K562 (cell line): Measurements from ENCODE around the gene LBH. TPM values are rescaled to one million over a fixed set of nuclear protein-coding genes. Genes with fewer than 3 reads are reported as not detected.

Experiments
- ARID3A ChIP-seq: IDR thresholded peaks from 2 replicates; pipeline ENCODE4 v1.6.1; 2012; ENCODE audit warnings: low read depth, low read length, improper control_type of control experiment, borderline replicate concordance
- E2F1 ChIP-seq: sonication (generic); formaldehyde crosslinking; IDR thresholded peaks from 2 replicates; pipeline ENCODE4 v1.8.1; 2023; ENCODE audit warnings: mild to moderate bottlenecking, missing genetic modification reagents, moderate library complexity
- EZH2 ChIP-seq: IDR thresholded peaks from 2 replicates; pipeline ENCODE4 v1.6.1; 2012; ENCODE audit warnings: low read depth, mild to moderate bottlenecking, inconsistent platforms, low read length, borderline replicate concordance
- FOXA3 ChIP-seq, 2 experiments: fragments of 450-650 bp in 1 of 2; sonication (generic) in 1 of 2; formaldehyde crosslinking; IDR thresholded peaks in 1 of 2; conservative IDR thresholded peaks in 1 of 2; 2 replicates each; pipeline versions ENCODE4 v1.4.0 to v1.8.0; 2020 to 2022; ENCODE audit warnings: mild to moderate bottlenecking in 2 of 2, missing genetic modification reagents in 1 of 2
- GTF2B ChIP-seq: IDR thresholded peaks from 2 replicates; pipeline ENCODE4 v1.6.1; 2011; ENCODE audit not compliant: insufficient read length; ENCODE audit errors: extremely low read depth
- HCFC1 ChIP-seq: IDR thresholded peaks from 2 replicates; pipeline ENCODE4 v1.6.1; 2012; ENCODE audit warnings: low read depth, low read length, improper control_type of control experiment
- ILF3 ChIP-seq: fragments of 450-650 bp; IDR thresholded peaks from 2 replicates; pipeline ENCODE4 v1.6.1; 2018; ENCODE audit warnings: antibody characterized with exemption, mild to moderate bottlenecking, moderate library complexity, borderline replicate concordance
- NUFIP1 ChIP-seq: fragments of 450-650 bp; IDR thresholded peaks from 2 replicates; pipeline ENCODE4 v1.6.1; 2018; ENCODE audit not compliant: partially characterized antibody
- OTX1 ChIP-seq: fragments of 450-650 bp; formaldehyde crosslinking; IDR thresholded peaks from 2 replicates; pipeline ENCODE4 v1.4.0; 2022; ENCODE audit warnings: mild to moderate bottlenecking
- PHTF2 ChIP-seq: fragments of 250-450 bp; sonication (Bioruptor Pico); IDR thresholded peaks from 2 replicates; pipeline ENCODE4 v1.5.0; 2021; ENCODE audit warnings: mild to moderate bottlenecking
- PURB ChIP-seq: sonication (generic); formaldehyde crosslinking; IDR thresholded peaks from 2 replicates; pipeline ENCODE4 v1.9.0; 2021; ENCODE audit warnings: low read depth, mild to moderate bottlenecking, missing genetic modification reagents
- RBM17 ChIP-seq: fragments of 200-400 bp; formaldehyde crosslinking; IDR thresholded peaks from 2 replicates; pipeline ENCODE4 v1.6.1; 2017; ENCODE audit warnings: low read depth, mild to moderate bottlenecking, low read length, borderline replicate concordance
- ZNF121 ChIP-seq: sonication (generic); formaldehyde crosslinking; conservative IDR thresholded peaks from 2 replicates; pipeline ENCODE4 v1.8.0; 2022; ENCODE audit warnings: missing genetic modification reagents
- ZNF780A ChIP-seq: fragments of 250-450 bp; sonication (Bioruptor Pico); IDR thresholded peaks from 2 replicates; pipeline ENCODE4 v1.5.0; 2021; ENCODE audit warnings: mild to moderate bottlenecking
- polyA plus RNA-seq, 8 experiments: library from polyadenylated mRNA; depleted of rRNA in 4 of 8; stranded (reverse) in 5 of 8; unstranded in 3 of 8; fragments of >200 nt; fragmentation: Nextera tagmentation in 2 of 8; fragmentation: Illumina TruSeq in 1 of 8; extraction: Ambion mirVana in 2 of 8; extraction: Trizol in 1 of 8; gene quantifications; 2 replicates each; pipeline versions ENCODE4 v1.2.1 to v1.2.3, GENCODE V29; 2011 to 2014; ENCODE audit warnings: inconsistent platforms in 1 of 8, missing spikeins in 1 of 8
- total RNA-seq, 7 experiments: library from RNA; depleted of rRNA in 6 of 7; stranded (reverse); fragments of >200 nt in 6 of 7; fragmentation: Illumina TruSeq in 2 of 7; extraction: Trizol in 2 of 7; gene quantifications; 2 replicates each; pipeline versions ENCODE4 v1.2.1 to v1.2.3, GENCODE V29; 2011 to 2021; ENCODE audit warnings: low replicate concordance in 1 of 7

The LBH gene
- total and polyA plus RNA-seq, 9 of the 15 experiments (the other 6 are each of a cell fraction or from before 2014, with no cell fraction given), result 3.1 to 13.4 (median 7.4) TPM

GRCh38 chr2:30252723-30253701 is 21.7 kb downstream of the LBH start (continued):
- TF ChIP-seq ILF3 (no peak), ZNF121 (CRISPR knock-in tag) (no peak), PURB (no peak), RBM17 (no peak), PHTF2 (CRISPR knock-in tag) (no peak), NUFIP1 (peak; percentile 74), FOXA3 (CRISPR knock-in tag; conservative IDR thresholded peaks at IDR 0.05 in 1 of 2, IDR thresholded peaks at IDR 0.05 in 1 of 2) (no peak), GTF2B (no peak), ARID3A (0 out of 2 replicates have a peak, but pooled peaks have one; percentile 84), OTX1 (CRISPR knock-in tag) (peak; percentile 36; the same call in 1 of the 2 replicates), EZH2 (no peak), E2F1 (CRISPR knock-in tag) (peak; percentile 42; the same call in 1 of the 2 replicates), ZNF780A (no peak), HCFC1 (no peak)
